Neural cell (in vitro differentiated cells): ENCODE results near the gene ST6GALNAC3. TPM values are rescaled to one million over a fixed set of nuclear protein-coding genes. Genes with fewer than 3 reads are reported as not detected.

Experiments
- H2AFZ ChIP-seq: fragments of 200-600, 300-800 bp; sonication (generic), shearing (Covaris generic); 2 replicates; pipeline ENCODE4 v1.6.0; 2014; ENCODE audit warnings: low read depth, mild to moderate bottlenecking, antibody characterized with exemption, low read length, moderate library complexity
- H3F3A ChIP-seq: fragments of 200-600 bp; shearing (Covaris generic); 2 replicates; pipeline ENCODE4 v1.6.1; 2016; ENCODE audit warnings: mild to moderate bottlenecking, moderate library complexity, mixed read lengths, antibody characterized with exemption, low read length; ENCODE audit not compliant: insufficient read depth, poor library complexity, severe bottlenecking
- H3K27ac ChIP-seq: fragments of 200-600, 300-800 bp; sonication (generic), shearing (Covaris generic); 2 replicates; pipeline ENCODE4 v1.5.1; 2014; ENCODE audit warnings: mild to moderate bottlenecking, low read length, moderate library complexity
- H3K27me3 ChIP-seq: fragments of 300-800, 200-600 bp; sonication (generic), shearing (Covaris generic); 2 replicates; pipeline ENCODE4 v1.6.0; 2014; ENCODE audit warnings: mild to moderate bottlenecking, low read depth, low read length, moderate library complexity; ENCODE audit not compliant: insufficient read depth
- H3K36me3 ChIP-seq: fragments of 300-800, 200-600 bp; sonication (generic), shearing (Covaris generic); 2 replicates; pipeline ENCODE4 v1.5.1; 2014; ENCODE audit warnings: mild to moderate bottlenecking, antibody characterized with exemption, low read length, moderate library complexity; ENCODE audit not compliant: insufficient read depth
- H3K4me2 ChIP-seq: fragments of 300-800, 200-600 bp; sonication (generic), shearing (Covaris generic); 2 replicates; pipeline ENCODE4 v1.6.0; 2014; ENCODE audit warnings: mild to moderate bottlenecking, low read length
- H3K4me3 ChIP-seq: fragments of 300-800, 200-600 bp; sonication (generic), shearing (Covaris generic); 2 replicates; pipeline ENCODE4 v1.5.1; 2014; ENCODE audit warnings: mild to moderate bottlenecking, low read length, moderate library complexity
- H3K79me2 ChIP-seq: fragments of 200-600 bp; shearing (Covaris generic); replicated peaks from 2 replicates; pipeline ENCODE4 v1.6.0; 2014; ENCODE audit warnings: mild to moderate bottlenecking, low read length, moderate library complexity; ENCODE audit not compliant: insufficient read depth
- H3K9ac ChIP-seq: fragments of 300-800, 200-600 bp; sonication (generic), shearing (Covaris generic); 2 replicates; pipeline ENCODE4 v1.6.1; 2016; ENCODE audit warnings: mild to moderate bottlenecking, low read length, mixed read lengths
- H3K9me2 ChIP-seq: fragments of 200-600 bp; shearing (Covaris generic); 2 replicates; pipeline ENCODE4 v1.6.1; 2016; ENCODE audit warnings: mild to moderate bottlenecking, low read length, mixed read lengths; ENCODE audit not compliant: insufficient read depth
- H3K9me3 ChIP-seq: fragments of 200-600, 300-800 bp; sonication (generic), shearing (Covaris generic); 2 replicates; pipeline ENCODE4 v1.6.1; 2016; ENCODE audit warnings: mild to moderate bottlenecking, mixed run types, low read length, moderate library complexity, mixed read lengths
- H4K20me1 ChIP-seq: fragments of 200-600 bp; shearing (Covaris generic); 2 replicates; pipeline ENCODE4 v1.6.1; 2016; ENCODE audit warnings: mild to moderate bottlenecking, mixed run types; ENCODE audit not compliant: insufficient read depth
- EP300 ChIP-seq: fragments of 450-650 bp; conservative IDR thresholded peaks from 2 replicates; pipeline ENCODE4 v1.6.1; 2014; ENCODE audit warnings: antibody characterized with exemption, mild to moderate bottlenecking, moderate library complexity; ENCODE audit not compliant: poor library complexity, severe bottlenecking
- EZH2 ChIP-seq: fragments of 200-600, 300-800 bp; shearing (Covaris generic), sonication (generic); IDR thresholded peaks from 2 replicates; pipeline ENCODE4 v1.6.1; 2014; ENCODE audit warnings: antibody characterized with exemption, low read length, borderline replicate concordance, mild to moderate bottlenecking; ENCODE audit not compliant: insufficient read depth, poor library complexity, severe bottlenecking
- MXI1 ChIP-seq: fragments of 450-650 bp; conservative IDR thresholded peaks from 2 replicates; pipeline ENCODE4 v1.6.1; 2014; ENCODE audit warnings: antibody characterized with exemption, mild to moderate bottlenecking; ENCODE audit not compliant: poor library complexity, severe bottlenecking
- POLR2AphosphoS5 ChIP-seq: IDR thresholded peaks from 2 replicates; pipeline ENCODE4 v1.6.1; 2012
- RAD21 ChIP-seq: fragments of 450-650 bp; conservative IDR thresholded peaks from 2 replicates; pipeline ENCODE4 v1.6.1; 2014; ENCODE audit warnings: antibody characterized with exemption, mild to moderate bottlenecking, moderate library complexity
- SMC3 ChIP-seq: fragments of 450-650 bp; conservative IDR thresholded peaks from 2 replicates; pipeline ENCODE4 v1.6.1; 2014; ENCODE audit warnings: antibody characterized with exemption, mild to moderate bottlenecking, moderate library complexity; ENCODE audit not compliant: poor library complexity
- TAF1 ChIP-seq: IDR thresholded peaks from 2 replicates; pipeline ENCODE4 v1.6.1; 2012; ENCODE audit warnings: low read depth
- polyA plus RNA-seq: library from polyadenylated mRNA; depleted of rRNA; stranded (reverse); fragments of >200 nt; gene quantifications from 2 replicates; pipeline ENCODE4 v1.2.3, GENCODE V29; 2014
- TF ChIP-seq, protein P1 (sequence below): IDR thresholded peaks from 2 replicates; pipeline ENCODE4 v1.6.1; 2012; ENCODE audit warnings: borderline replicate concordance
- TF ChIP-seq, protein P2 (sequence below): fragments of 450-650 bp; IDR thresholded peaks from 2 replicates; pipeline ENCODE4 v1.5.1; 2014; ENCODE audit warnings: antibody characterized with exemption, mild to moderate bottlenecking, moderate library complexity; ENCODE audit not compliant: poor library complexity, severe bottlenecking

ST6GALNAC3 gene
- polyA plus RNA-seq, 1 donor from 2014 or later, result 3.6 TPM

GRCh38 chr1:76374086-76374485 lies 299.5 kb downstream of the ST6GALNAC3 start:
- Histone ChIP-seq H3K4me2 (no peak overlapping the region), H2AFZ (no peak overlapping the region), H4K20me1 (no peaks in the 10 kb centered on the region), H3K9me3 (no peaks in the 10 kb centered on the region), H3K27me3 (no peaks in the 10 kb centered on the region), H3K4me3 (no peak overlapping the region), H3F3A (no peaks in the 10 kb centered on the region), H3K27ac (no peak overlapping the region), H3K79me2 (no peaks in the 10 kb centered on the region), H3K36me3 (no peaks in the 10 kb centered on the region), H3K9me2 (no peaks in the 10 kb centered on the region), H3K9ac (no peak overlapping the region)
- TF ChIP-seq POLR2AphosphoS5 (no peak), EP300 (no peak), EZH2 (no peak)
- TF ChIP-seq, protein P1, sequence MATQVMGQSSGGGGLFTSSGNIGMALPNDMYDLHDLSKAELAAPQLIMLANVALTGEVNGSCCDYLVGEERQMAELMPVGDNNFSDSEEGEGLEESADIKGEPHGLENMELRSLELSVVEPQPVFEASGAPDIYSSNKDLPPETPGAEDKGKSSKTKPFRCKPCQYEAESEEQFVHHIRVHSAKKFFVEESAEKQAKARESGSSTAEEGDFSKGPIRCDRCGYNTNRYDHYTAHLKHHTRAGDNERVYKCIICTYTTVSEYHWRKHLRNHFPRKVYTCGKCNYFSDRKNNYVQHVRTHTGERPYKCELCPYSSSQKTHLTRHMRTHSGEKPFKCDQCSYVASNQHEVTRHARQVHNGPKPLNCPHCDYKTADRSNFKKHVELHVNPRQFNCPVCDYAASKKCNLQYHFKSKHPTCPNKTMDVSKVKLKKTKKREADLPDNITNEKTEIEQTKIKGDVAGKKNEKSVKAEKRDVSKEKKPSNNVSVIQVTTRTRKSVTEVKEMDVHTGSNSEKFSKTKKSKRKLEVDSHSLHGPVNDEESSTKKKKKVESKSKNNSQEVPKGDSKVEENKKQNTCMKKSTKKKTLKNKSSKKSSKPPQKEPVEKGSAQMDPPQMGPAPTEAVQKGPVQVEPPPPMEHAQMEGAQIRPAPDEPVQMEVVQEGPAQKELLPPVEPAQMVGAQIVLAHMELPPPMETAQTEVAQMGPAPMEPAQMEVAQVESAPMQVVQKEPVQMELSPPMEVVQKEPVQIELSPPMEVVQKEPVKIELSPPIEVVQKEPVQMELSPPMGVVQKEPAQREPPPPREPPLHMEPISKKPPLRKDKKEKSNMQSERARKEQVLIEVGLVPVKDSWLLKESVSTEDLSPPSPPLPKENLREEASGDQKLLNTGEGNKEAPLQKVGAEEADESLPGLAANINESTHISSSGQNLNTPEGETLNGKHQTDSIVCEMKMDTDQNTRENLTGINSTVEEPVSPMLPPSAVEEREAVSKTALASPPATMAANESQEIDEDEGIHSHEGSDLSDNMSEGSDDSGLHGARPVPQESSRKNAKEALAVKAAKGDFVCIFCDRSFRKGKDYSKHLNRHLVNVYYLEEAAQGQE, result no peak

- Histone ChIP-seq H2AFZ (no peak overlapping the region), H3K9me3 (no peaks in the 10 kb centered on the region), H3K79me2 (no peaks in the 10 kb centered on the region), H4K20me1 (no peaks in the 10 kb centered on the region), H3K27ac (no peak overlapping the region), H3K9me2 (no peaks in the 10 kb centered on the region), H3K36me3 (no peaks in the 10 kb centered on the region), H3F3A (no peaks in the 10 kb centered on the region), H3K9ac (no peak overlapping the region), H3K4me3 (no peak overlapping the region), H3K4me2 (no peak overlapping the region), H3K27me3 (no peaks in the 10 kb centered on the region)
- no peak for TF ChIP-seq MXI1
- no peak for TF ChIP-seq EZH2
- TF ChIP-seq RAD21, result no peak
- TF ChIP-seq SMC3, result no peak
- no peak for TF ChIP-seq TAF1
- TF ChIP-seq, protein P2, sequence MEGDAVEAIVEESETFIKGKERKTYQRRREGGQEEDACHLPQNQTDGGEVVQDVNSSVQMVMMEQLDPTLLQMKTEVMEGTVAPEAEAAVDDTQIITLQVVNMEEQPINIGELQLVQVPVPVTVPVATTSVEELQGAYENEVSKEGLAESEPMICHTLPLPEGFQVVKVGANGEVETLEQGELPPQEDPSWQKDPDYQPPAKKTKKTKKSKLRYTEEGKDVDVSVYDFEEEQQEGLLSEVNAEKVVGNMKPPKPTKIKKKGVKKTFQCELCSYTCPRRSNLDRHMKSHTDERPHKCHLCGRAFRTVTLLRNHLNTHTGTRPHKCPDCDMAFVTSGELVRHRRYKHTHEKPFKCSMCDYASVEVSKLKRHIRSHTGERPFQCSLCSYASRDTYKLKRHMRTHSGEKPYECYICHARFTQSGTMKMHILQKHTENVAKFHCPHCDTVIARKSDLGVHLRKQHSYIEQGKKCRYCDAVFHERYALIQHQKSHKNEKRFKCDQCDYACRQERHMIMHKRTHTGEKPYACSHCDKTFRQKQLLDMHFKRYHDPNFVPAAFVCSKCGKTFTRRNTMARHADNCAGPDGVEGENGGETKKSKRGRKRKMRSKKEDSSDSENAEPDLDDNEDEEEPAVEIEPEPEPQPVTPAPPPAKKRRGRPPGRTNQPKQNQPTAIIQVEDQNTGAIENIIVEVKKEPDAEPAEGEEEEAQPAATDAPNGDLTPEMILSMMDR, result no peak
- TF ChIP-seq, protein P1, result no peak
- TF ChIP-seq POLR2AphosphoS5, result no peak
Measured at GRCh38 chr1:76377247-76377646, 302.7 kb downstream of the ST6GALNAC3 start.
